T-helper 1 cell (primary cell): ENCODE measurements around the gene UBASH3B.

ENCODE experiments used
- DNase-seq, 5 donors: peaks; one replicate each; pipeline ENCODE4 v3.0.0-alpha.2; 2012 to 2020

The UBASH3B gene

GRCh38 chr11:122758974-122759373, 103.5 kb downstream of the UBASH3B start:
- no peak for DNase-seq

GRCh38 chr11:122763108-122763507, 107.6 kb downstream of the UBASH3B start:
- no peak for DNase-seq

GRCh38 chr11:122764371-122765090, 109.0 kb downstream of the UBASH3B start:
- no peak for DNase-seq

- no peak for DNase-seq
These were observed 110.1 kb downstream of the UBASH3B start for GRCh38 chr11:122765487-122766131.

GRCh38 chr11:122769126-122769780, 113.7 kb downstream of the UBASH3B start:
- DNase-seq = no peak

- DNase-seq = no peak
These were observed 117.4 kb downstream of the UBASH3B start for GRCh38 chr11:122772945-122773344.

GRCh38 chr11:122773781-122774266, 118.3 kb downstream of the UBASH3B start:
- no peak for DNase-seq

GRCh38 chr11:122775675-122776271, 120.3 kb downstream of the UBASH3B start:
- DNase-seq = no peak

- no peak for DNase-seq
These were observed 121.0 kb downstream of the UBASH3B start for GRCh38 chr11:122776546-122776945.

- no peak for DNase-seq
These were observed 121.8 kb downstream of the UBASH3B start for GRCh38 chr11:122777343-122777742.

- no peak for DNase-seq
These were observed 122.6 kb downstream of the UBASH3B start for GRCh38 chr11:122778148-122778547.

- DNase-seq = no peak
These were observed 123.6 kb downstream of the UBASH3B start for GRCh38 chr11:122779047-122779629.

- no peak for DNase-seq
These were observed 124.9 kb downstream of the UBASH3B start for GRCh38 chr11:122780296-122780949.

GRCh38 chr11:122781378-122782195, 126.1 kb downstream of the UBASH3B start:
- peak; percentile 35 to 68 (median 48) for DNase-seq

- no peak for DNase-seq
These were observed 126.7 kb downstream of the UBASH3B start for GRCh38 chr11:122782222-122782621.

- no peak for DNase-seq
These were observed 128.9 kb downstream of the UBASH3B start for GRCh38 chr11:122784325-122784955.

- no peak for DNase-seq
These were observed 129.6 kb downstream of the UBASH3B start for GRCh38 chr11:122785031-122785541.

GRCh38 chr11:122786896-122787295, 131.4 kb downstream of the UBASH3B start:
- DNase-seq = no peak

- DNase-seq = no peak
These were observed 133.4 kb downstream of the UBASH3B start for GRCh38 chr11:122788781-122789535.

GRCh38 chr11:122789907-122790306, 134.4 kb downstream of the UBASH3B start:
- no peak for DNase-seq
